HepG2 (cell line): ENCODE measurements around the gene AGRP. TPM values are rescaled to one million over a fixed set of nuclear protein-coding genes. Genes with fewer than 3 reads are reported as not detected.

Experiments used
- FOXA3 ChIP-seq: IDR thresholded peaks from 2 replicates; pipeline ENCODE4 v1.6.1; 2016; ENCODE audit warnings: missing genetic modification reagents, missing compliant biosample characterization
- ISL2 ChIP-seq: sonication (generic); formaldehyde crosslinking; IDR thresholded peaks from 2 replicates; pipeline ENCODE4 v1.5.0; 2020; ENCODE audit warnings: missing genetic modification reagents
- KDM3A ChIP-seq: IDR thresholded peaks from 2 replicates; pipeline ENCODE4 v1.6.1; 2018; ENCODE audit warnings: low read depth, missing compliant biosample characterization
- NFE2L1 ChIP-seq: sonication (generic); formaldehyde crosslinking; IDR thresholded peaks from 2 replicates; pipeline ENCODE4 v1.4.0; 2020; ENCODE audit warnings: missing genetic modification reagents, mild to moderate bottlenecking, borderline replicate concordance
- SP5 ChIP-seq: IDR thresholded peaks from 2 replicates; pipeline ENCODE4 v1.6.1; 2016; ENCODE audit warnings: low read depth, borderline replicate concordance
- TGIF2 ChIP-seq: IDR thresholded peaks from 2 replicates; pipeline ENCODE4 v1.6.1; 2016; ENCODE audit warnings: control low read depth, missing compliant biosample characterization
- THAP11 ChIP-seq: IDR thresholded peaks from 2 replicates; pipeline ENCODE4 v1.6.1; 2016; ENCODE audit warnings: missing biosample characterization, missing genetic modification reagents
- ZBTB38 ChIP-seq: sonication (generic); formaldehyde crosslinking; IDR thresholded peaks from 2 replicates; pipeline ENCODE4 v1.5.1; 2020; ENCODE audit warnings: mild to moderate bottlenecking, missing genetic modification reagents
- ZFP82 ChIP-seq: sonication (generic); formaldehyde crosslinking; IDR thresholded peaks from 2 replicates; pipeline ENCODE4 v1.5.1; 2020; ENCODE audit warnings: mild to moderate bottlenecking, missing genetic modification reagents, borderline replicate concordance
- ZNF292 ChIP-seq: sonication (generic); formaldehyde crosslinking; IDR thresholded peaks from 2 replicates; pipeline ENCODE4 v1.8.1; 2022; ENCODE audit warnings: mild to moderate bottlenecking, low read depth, missing genetic modification reagents, borderline replicate concordance
- ZNF335 ChIP-seq: sonication (generic); formaldehyde crosslinking; IDR thresholded peaks from 2 replicates; pipeline ENCODE4 v1.4.0; 2020; ENCODE audit warnings: missing genetic modification reagents
- ZNF337 ChIP-seq: sonication (generic); formaldehyde crosslinking; IDR thresholded peaks from 2 replicates; pipeline ENCODE4 v1.5.1; 2020; ENCODE audit warnings: missing genetic modification reagents, low read depth, mild to moderate bottlenecking, borderline replicate concordance
- ZNF577 ChIP-seq: sonication (generic); formaldehyde crosslinking; IDR thresholded peaks from 2 replicates; pipeline ENCODE4 v1.4.0; 2020; ENCODE audit warnings: mild to moderate bottlenecking, low read depth, missing genetic modification reagents, borderline replicate concordance
- polyA plus RNA-seq, 8 experiments: library from polyadenylated mRNA; depleted of rRNA in 3 of 8; stranded (reverse) in 7 of 8; unstranded in 1 of 8; fragments of >200 nt; fragmentation: Illumina TruSeq in 4 of 8; extraction: Trizol in 4 of 8; gene quantifications; 2 replicates each; pipeline versions ENCODE4 v1.2.1 to v1.2.3, GENCODE V29; 2011 to 2016; ENCODE audit warnings: low read depth in 4 of 8, missing spikeins in 1 of 8, mixed read lengths in 1 of 8; ENCODE audit not compliant: insufficient read depth in 1 of 8
- total RNA-seq, 5 experiments: library from RNA; depleted of rRNA; stranded (reverse); fragments of >200 nt; fragmentation: Illumina TruSeq; extraction: Trizol; gene quantifications; 2 replicates each; pipeline ENCODE4 v1.2.3, GENCODE V29; 2016; ENCODE audit warnings: low read depth in 1 of 5
- TF ChIP-seq, protein P1 (sequence below): sonication (generic); formaldehyde crosslinking; conservative IDR thresholded peaks from 2 replicates; pipeline ENCODE4 v1.4.0; 2020; ENCODE audit warnings: missing genetic modification reagents
- TF ChIP-seq, protein P2 (sequence below): sonication (generic); formaldehyde crosslinking; IDR thresholded peaks from 2 replicates; pipeline ENCODE4 v1.9.0; 2021; ENCODE audit warnings: missing genetic modification reagents, mild to moderate bottlenecking, borderline replicate concordance
- TF ChIP-seq, protein P3 (sequence below): IDR thresholded peaks from 2 replicates; pipeline ENCODE4 v1.6.1; 2016; ENCODE audit warnings: missing genetic modification reagents, missing compliant biosample characterization
- TF ChIP-seq, protein P4 (sequence below): sonication (generic); formaldehyde crosslinking; IDR thresholded peaks from 2 replicates; pipeline ENCODE4; 2020; ENCODE audit warnings: missing genetic modification reagents, mild to moderate bottlenecking, borderline replicate concordance
- TF ChIP-seq, protein P5 (sequence below): sonication (generic); formaldehyde crosslinking; conservative IDR thresholded peaks from 2 replicates; pipeline ENCODE4 v1.5.0; 2020; ENCODE audit warnings: missing genetic modification reagents
- TF ChIP-seq, protein P6 (sequence below): IDR thresholded peaks from 2 replicates; pipeline ENCODE4 v1.6.1; 2016; ENCODE audit warnings: missing compliant biosample characterization, missing genetic modification reagents, borderline replicate concordance

Gene AGRP
- total and polyA plus RNA-seq, 2 of the 13 experiments (the other 11 are each of a cell fraction or from before 2014, with no cell fraction given) = not detected

DNA sequence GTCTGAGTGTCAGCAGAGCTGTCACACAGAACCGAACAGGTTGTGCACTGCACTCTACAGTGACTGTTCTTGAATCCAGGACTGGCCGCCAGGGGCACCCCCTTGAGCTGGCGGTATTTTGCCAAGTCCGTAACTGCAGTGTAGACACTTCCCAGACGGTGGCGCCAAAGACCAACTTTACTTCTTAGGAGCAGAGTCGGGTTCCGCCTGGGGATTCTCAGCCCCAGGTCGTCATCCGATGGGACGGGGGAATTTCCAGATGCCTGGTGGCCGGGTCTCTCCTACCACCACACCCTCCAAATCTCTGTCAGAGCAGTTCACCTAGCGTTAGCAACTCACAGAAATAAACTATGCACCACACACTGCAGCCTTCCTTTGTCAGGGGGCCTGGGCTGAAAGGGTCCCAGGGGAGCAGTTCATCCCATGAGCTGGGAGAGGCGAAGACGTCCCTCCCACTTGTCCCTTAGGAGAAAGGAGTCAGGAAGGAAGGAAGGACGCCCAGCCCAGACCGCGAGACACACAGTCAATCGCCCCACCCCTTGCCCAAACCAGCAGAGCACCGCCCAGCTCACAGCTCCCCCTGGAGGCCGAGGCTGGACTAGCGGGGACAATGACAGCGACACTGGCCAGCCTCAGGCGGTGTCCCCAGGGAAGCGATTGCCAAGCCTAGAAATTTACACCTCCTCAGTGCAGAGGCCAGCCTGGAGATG lies 37.9 kb upstream of the AGRP start (continued):
- TF ChIP-seq, protein P1, sequence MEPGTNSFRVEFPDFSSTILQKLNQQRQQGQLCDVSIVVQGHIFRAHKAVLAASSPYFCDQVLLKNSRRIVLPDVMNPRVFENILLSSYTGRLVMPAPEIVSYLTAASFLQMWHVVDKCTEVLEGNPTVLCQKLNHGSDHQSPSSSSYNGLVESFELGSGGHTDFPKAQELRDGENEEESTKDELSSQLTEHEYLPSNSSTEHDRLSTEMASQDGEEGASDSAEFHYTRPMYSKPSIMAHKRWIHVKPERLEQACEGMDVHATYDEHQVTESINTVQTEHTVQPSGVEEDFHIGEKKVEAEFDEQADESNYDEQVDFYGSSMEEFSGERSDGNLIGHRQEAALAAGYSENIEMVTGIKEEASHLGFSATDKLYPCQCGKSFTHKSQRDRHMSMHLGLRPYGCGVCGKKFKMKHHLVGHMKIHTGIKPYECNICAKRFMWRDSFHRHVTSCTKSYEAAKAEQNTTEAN (CRISPR knock-in tag) = 0 out of 2 replicates have a peak, but pooled peaks have one; percentile 40
- TF ChIP-seq ZNF292 = 0 out of 2 replicates have a peak, but pooled peaks have one; percentile 42
- TF ChIP-seq, protein P2, sequence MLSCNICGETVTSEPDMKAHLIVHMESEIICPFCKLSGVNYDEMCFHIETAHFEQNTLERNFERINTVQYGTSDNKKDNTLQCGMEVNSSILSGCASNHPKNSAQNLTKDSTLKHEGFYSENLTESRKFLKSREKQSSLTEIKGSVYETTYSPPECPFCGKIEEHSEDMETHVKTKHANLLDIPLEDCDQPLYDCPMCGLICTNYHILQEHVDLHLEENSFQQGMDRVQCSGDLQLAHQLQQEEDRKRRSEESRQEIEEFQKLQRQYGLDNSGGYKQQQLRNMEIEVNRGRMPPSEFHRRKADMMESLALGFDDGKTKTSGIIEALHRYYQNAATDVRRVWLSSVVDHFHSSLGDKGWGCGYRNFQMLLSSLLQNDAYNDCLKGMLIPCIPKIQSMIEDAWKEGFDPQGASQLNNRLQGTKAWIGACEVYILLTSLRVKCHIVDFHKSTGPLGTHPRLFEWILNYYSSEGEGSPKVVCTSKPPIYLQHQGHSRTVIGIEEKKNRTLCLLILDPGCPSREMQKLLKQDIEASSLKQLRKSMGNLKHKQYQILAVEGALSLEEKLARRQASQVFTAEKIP (CRISPR knock-in tag) = no peak
- TF ChIP-seq NFE2L1 = no peak
- peak; percentile 62 for TF ChIP-seq ZBTB38 (CRISPR knock-in tag)
- TF ChIP-seq ZFP82 (CRISPR knock-in tag) = no peak; the same call in 1 of the 2 replicates
- no peak for TF ChIP-seq ZNF337 (CRISPR knock-in tag)
- TF ChIP-seq ZNF577 = no peak
- TF ChIP-seq ZNF335 (CRISPR knock-in tag) = peak; percentile 84
- peak; percentile 75 for TF ChIP-seq ISL2 (CRISPR knock-in tag)
- TF ChIP-seq, protein P3, sequence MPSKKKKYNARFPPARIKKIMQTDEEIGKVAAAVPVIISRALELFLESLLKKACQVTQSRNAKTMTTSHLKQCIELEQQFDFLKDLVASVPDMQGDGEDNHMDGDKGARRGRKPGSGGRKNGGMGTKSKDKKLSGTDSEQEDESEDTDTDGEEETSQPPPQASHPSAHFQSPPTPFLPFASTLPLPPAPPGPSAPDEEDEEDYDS (CRISPR knock-in tag) = peak; percentile 43; the same call in 1 of the 2 replicates
- peak; percentile 94 for TF ChIP-seq KDM3A (CRISPR knock-in tag)
- TF ChIP-seq SP5 (CRISPR knock-in tag) = peak; percentile 75
- peak; percentile 84 for TF ChIP-seq THAP11 (CRISPR knock-in tag)
- TF ChIP-seq FOXA3 (CRISPR knock-in tag) = 0 out of 2 replicates have a peak, but pooled peaks have one; percentile 24
- TF ChIP-seq, protein P4, sequence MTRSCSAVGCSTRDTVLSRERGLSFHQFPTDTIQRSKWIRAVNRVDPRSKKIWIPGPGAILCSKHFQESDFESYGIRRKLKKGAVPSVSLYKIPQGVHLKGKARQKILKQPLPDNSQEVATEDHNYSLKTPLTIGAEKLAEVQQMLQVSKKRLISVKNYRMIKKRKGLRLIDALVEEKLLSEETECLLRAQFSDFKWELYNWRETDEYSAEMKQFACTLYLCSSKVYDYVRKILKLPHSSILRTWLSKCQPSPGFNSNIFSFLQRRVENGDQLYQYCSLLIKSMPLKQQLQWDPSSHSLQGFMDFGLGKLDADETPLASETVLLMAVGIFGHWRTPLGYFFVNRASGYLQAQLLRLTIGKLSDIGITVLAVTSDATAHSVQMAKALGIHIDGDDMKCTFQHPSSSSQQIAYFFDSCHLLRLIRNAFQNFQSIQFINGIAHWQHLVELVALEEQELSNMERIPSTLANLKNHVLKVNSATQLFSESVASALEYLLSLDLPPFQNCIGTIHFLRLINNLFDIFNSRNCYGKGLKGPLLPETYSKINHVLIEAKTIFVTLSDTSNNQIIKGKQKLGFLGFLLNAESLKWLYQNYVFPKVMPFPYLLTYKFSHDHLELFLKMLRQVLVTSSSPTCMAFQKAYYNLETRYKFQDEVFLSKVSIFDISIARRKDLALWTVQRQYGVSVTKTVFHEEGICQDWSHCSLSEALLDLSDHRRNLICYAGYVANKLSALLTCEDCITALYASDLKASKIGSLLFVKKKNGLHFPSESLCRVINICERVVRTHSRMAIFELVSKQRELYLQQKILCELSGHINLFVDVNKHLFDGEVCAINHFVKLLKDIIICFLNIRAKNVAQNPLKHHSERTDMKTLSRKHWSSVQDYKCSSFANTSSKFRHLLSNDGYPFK = peak; percentile 80; the same call in 1 of the 2 replicates
- TF ChIP-seq TGIF2 (CRISPR knock-in tag) = 0 out of 2 replicates have a peak, but pooled peaks have one; percentile 51
- TF ChIP-seq, protein P5, sequence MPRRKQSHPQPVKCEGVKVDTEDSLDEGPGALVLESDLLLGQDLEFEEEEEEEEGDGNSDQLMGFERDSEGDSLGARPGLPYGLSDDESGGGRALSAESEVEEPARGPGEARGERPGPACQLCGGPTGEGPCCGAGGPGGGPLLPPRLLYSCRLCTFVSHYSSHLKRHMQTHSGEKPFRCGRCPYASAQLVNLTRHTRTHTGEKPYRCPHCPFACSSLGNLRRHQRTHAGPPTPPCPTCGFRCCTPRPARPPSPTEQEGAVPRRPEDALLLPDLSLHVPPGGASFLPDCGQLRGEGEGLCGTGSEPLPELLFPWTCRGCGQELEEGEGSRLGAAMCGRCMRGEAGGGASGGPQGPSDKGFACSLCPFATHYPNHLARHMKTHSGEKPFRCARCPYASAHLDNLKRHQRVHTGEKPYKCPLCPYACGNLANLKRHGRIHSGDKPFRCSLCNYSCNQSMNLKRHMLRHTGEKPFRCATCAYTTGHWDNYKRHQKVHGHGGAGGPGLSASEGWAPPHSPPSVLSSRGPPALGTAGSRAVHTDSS = no peak
- TF ChIP-seq, protein P6, sequence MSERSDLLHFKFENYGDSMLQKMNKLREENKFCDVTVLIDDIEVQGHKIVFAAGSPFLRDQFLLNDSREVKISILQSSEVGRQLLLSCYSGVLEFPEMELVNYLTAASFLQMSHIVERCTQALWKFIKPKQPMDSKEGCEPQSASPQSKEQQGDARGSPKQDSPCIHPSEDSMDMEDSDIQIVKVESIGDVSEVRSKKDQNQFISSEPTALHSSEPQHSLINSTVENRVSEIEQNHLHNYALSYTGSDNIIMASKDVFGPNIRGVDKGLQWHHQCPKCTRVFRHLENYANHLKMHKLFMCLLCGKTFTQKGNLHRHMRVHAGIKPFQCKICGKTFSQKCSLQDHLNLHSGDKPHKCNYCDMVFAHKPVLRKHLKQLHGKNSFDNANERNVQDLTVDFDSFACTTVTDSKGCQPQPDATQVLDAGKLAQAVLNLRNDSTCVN (CRISPR knock-in tag) = peak; percentile 30; the same call in 1 of the 2 replicates
